Measurements from ENCODE around the gene SPOPL.
"Not testable (repeated sequence)": the region's sequence is repeated elsewhere in the genome, so short reads cannot be mapped to it uniquely, and the experiment has no call there.

The SPOPL gene

DNA sequence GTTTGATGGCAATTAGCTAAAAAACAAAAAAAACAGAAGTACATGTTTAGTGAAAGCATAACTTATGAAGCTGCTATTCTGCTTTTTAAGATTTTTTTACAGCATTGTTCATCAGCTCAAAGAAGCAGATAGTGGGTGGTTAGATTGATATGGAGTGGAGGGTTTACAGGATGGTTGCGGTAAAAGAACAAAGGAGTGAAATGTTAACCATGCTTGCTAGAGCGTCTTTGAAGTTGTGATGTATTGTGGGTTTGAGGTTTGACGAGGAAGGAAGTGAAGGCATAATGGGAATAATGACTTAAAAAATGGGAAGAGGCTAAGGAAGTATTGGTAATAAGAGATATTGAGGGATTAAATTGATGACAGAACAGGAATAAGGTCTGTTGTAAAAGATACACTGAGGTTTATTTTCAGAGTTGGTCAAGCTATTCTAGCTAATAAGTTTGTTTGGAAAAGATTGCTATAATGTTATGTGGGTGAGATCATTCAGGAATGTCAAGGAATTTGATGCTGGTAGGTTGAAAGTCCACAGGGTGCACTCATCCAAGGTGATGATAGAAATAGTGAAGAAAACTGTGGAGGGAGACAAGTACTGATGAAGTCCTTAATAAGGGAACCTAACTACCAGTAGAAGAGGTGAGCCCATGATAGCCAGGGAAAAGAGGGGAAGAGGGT is 14.6 kb downstream of the SPOPL start:
- TF ChIP-seq, protein P1, sequence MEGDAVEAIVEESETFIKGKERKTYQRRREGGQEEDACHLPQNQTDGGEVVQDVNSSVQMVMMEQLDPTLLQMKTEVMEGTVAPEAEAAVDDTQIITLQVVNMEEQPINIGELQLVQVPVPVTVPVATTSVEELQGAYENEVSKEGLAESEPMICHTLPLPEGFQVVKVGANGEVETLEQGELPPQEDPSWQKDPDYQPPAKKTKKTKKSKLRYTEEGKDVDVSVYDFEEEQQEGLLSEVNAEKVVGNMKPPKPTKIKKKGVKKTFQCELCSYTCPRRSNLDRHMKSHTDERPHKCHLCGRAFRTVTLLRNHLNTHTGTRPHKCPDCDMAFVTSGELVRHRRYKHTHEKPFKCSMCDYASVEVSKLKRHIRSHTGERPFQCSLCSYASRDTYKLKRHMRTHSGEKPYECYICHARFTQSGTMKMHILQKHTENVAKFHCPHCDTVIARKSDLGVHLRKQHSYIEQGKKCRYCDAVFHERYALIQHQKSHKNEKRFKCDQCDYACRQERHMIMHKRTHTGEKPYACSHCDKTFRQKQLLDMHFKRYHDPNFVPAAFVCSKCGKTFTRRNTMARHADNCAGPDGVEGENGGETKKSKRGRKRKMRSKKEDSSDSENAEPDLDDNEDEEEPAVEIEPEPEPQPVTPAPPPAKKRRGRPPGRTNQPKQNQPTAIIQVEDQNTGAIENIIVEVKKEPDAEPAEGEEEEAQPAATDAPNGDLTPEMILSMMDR (IDR thresholded peaks at IDR 0.05; ENCODE audit: poor library complexity, severe bottlenecking) = no peak
- Histone ChIP-seq H3K4me3 (ENCODE audit: severe bottlenecking) (no peak overlapping the region), H3K9me3 (ENCODE audit: severe bottlenecking) (no peaks in the 10 kb centered on the region), H3K27ac (ENCODE audit: poor library complexity, severe bottlenecking) (no peak overlapping the region), H3K27me3 (ENCODE audit: insufficient read depth, poor library complexity, severe bottlenecking) (no peaks in the 10 kb centered on the region), H3K4me1 (ENCODE audit: insufficient read depth, poor library complexity, severe bottlenecking) (peaks cover 29% of the 10 kb centered on the region), H3K36me3 (ENCODE audit: low read depth) (no peaks in the 10 kb centered on the region)
- DNase-seq (ENCODE audit: low spot score) = no peak
- peak; percentile 58; the same call in 1 of the 3 replicates for ATAC-seq (ENCODE audit: low read depth)

- Histone ChIP-seq H3K4me1 (ENCODE audit: insufficient read depth, poor library complexity, severe bottlenecking) (peaks cover 23% of the 10 kb centered on the region), H3K9me3 (ENCODE audit: severe bottlenecking) (no peaks in the 10 kb centered on the region), H3K27me3 (ENCODE audit: insufficient read depth, poor library complexity, severe bottlenecking) (no peaks in the 10 kb centered on the region), H3K36me3 (ENCODE audit: low read depth) (peaks cover 7% of the 10 kb centered on the region; the same call in 1 of the 2 replicates), H3K4me3 (ENCODE audit: severe bottlenecking) (no peak overlapping the region), H3K27ac (ENCODE audit: poor library complexity, severe bottlenecking) (no peak overlapping the region)
- no peak for DNase-seq (ENCODE audit: low spot score)
- TF ChIP-seq, protein P1 (IDR thresholded peaks at IDR 0.05; ENCODE audit: poor library complexity, severe bottlenecking) = no peak
- ATAC-seq (ENCODE audit: low read depth) = no peak
Observed at GRCh38 chr2:138518860-138519259, 17.3 kb downstream of the SPOPL start.

- no peak for ATAC-seq (ENCODE audit: low read depth)
- no peak for DNase-seq (ENCODE audit: low spot score)
- H3K27ac ChIP-seq (ENCODE audit: poor library complexity, severe bottlenecking) = no peak overlapping the region
- H3K9me3 ChIP-seq (ENCODE audit: severe bottlenecking) = no peaks in the 10 kb centered on the region
- no peaks in the 10 kb centered on the region for H3K27me3 ChIP-seq (ENCODE audit: insufficient read depth, poor library complexity, severe bottlenecking)
- TF ChIP-seq, protein P1 (IDR thresholded peaks at IDR 0.05; ENCODE audit: poor library complexity, severe bottlenecking) = no peak
- H3K36me3 ChIP-seq (ENCODE audit: low read depth) = peaks cover 7% of the 10 kb centered on the region
- no peak overlapping the region for H3K4me3 ChIP-seq (ENCODE audit: severe bottlenecking)
- H3K4me1 ChIP-seq (ENCODE audit: insufficient read depth, poor library complexity, severe bottlenecking) = no peaks in the 10 kb centered on the region
Observed at GRCh38 chr2:138521821-138522220, 20.3 kb downstream of the SPOPL start.

DNA sequence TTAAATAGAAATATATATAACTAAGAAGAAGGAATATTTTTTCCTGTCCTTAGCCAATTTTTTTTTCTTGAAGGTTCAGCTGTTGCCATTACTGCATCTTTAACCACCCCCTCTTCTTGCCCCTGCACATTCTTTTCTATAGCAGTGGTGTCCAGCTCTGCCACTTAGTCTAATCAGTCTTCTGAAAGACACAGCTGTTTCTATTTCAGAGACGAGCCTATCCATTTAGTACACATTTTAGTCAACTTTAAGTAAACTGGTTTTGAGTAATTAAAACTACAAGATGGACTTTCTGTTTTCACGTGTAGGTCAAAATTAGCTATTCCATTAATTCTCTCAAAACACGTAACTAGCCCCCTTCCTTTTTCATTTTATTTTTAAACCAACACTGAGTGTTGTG is 21.0 kb downstream of the SPOPL start:
- Histone ChIP-seq H3K27ac (ENCODE audit: poor library complexity, severe bottlenecking) (no peak overlapping the region), H3K4me1 (ENCODE audit: insufficient read depth, poor library complexity, severe bottlenecking) (no peaks in the 10 kb centered on the region), H3K27me3 (ENCODE audit: insufficient read depth, poor library complexity, severe bottlenecking) (no peaks in the 10 kb centered on the region), H3K4me3 (ENCODE audit: severe bottlenecking) (no peak overlapping the region), H3K36me3 (ENCODE audit: low read depth) (peaks cover 7% of the 10 kb centered on the region), H3K9me3 (ENCODE audit: severe bottlenecking) (no peaks in the 10 kb centered on the region)
- ATAC-seq (ENCODE audit: low read depth) (no peak), DNase-seq (ENCODE audit: low spot score) (no peak)
- TF ChIP-seq, protein P1 (IDR thresholded peaks at IDR 0.05; ENCODE audit: poor library complexity, severe bottlenecking) = no peak

DNA sequence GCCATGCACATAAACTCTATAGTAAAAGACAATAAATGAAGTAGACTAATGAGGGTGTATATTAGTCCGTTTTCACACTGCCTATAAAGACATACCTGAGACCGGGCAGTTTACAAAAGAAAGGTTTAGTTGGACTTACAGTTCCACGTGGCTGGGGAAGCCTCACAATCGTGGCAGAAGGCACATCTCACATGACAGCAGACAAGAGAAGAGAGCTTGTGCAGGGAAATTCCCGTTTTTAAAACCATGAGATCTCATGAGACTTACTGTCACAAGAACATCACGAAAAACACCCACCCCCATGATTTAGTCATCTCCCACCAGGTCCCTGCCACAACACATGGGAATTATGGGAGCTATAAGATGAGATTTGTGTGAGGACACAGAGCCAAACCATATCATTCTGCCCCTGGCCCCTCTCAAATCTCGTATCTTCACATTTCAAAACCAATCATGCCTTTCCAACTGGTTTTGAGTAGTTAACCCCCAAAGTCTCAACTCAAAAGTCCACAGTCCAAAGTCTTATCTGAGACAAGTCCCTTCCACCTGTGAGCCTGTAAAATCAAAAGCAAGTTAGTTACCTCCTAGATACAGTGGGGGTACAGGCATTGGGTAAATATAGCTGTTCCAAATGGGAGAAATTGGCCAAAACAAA is 21.6 kb downstream of the SPOPL start:
- not testable (repeated sequence) for H3K27ac ChIP-seq (ENCODE audit: poor library complexity, severe bottlenecking); H3K27me3 ChIP-seq (ENCODE audit: insufficient read depth, poor library complexity, severe bottlenecking); H3K36me3 ChIP-seq (ENCODE audit: low read depth); H3K4me1 ChIP-seq (ENCODE audit: insufficient read depth, poor library complexity, severe bottlenecking); DNase-seq (ENCODE audit: low spot score); H3K9me3 ChIP-seq (ENCODE audit: severe bottlenecking); ATAC-seq (ENCODE audit: low read depth); H3K4me3 ChIP-seq (ENCODE audit: severe bottlenecking)

DNA sequence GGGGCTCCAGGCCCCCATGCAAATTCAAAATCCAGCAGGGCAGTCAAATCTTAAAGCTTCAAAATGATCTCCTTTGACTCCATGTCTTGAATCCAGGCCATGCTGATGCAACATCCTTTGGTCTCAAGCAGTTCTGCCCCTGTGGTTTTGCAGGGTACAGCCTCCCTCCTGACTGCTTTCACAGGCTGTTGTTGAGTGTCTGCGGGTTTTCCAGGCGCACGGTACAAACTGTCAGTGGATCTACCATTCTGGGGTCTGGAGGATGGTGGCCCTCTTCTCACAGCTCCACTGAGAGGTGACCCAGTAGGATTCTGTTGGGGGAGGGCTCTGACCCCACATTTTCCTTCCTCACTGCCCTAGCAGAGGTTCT is 22.1 kb downstream of the SPOPL start:
- H3K27me3 ChIP-seq (ENCODE audit: insufficient read depth, poor library complexity, severe bottlenecking); DNase-seq (ENCODE audit: low spot score); H3K4me1 ChIP-seq (ENCODE audit: insufficient read depth, poor library complexity, severe bottlenecking); H3K36me3 ChIP-seq (ENCODE audit: low read depth); H3K4me3 ChIP-seq (ENCODE audit: severe bottlenecking); H3K9me3 ChIP-seq (ENCODE audit: severe bottlenecking); H3K27ac ChIP-seq (ENCODE audit: poor library complexity, severe bottlenecking); ATAC-seq (ENCODE audit: low read depth): not testable (repeated sequence)

DNA sequence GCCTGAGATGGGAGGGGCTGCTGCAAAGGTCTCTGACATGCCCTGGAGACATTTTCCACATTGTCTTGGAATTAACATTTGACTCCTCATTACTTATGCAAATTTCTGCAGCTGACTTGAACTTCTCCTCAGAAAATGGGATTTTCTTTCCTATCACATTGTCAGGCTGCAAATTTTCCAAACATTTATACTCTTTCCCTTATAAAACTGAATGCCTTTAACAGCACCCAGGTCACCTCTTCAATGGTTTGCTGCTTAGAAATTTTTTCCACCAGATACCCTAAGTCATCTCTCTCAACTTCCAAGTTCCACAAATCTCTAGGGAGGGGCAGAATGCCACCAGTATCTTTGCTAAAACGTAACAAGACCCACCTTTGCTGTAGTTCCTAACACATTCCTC is 22.8 kb downstream of the SPOPL start:
- not testable (repeated sequence) for H3K36me3 ChIP-seq (ENCODE audit: low read depth); H3K27me3 ChIP-seq (ENCODE audit: insufficient read depth, poor library complexity, severe bottlenecking); ATAC-seq (ENCODE audit: low read depth)

More for the DNA sequence above, 22.8 kb downstream of the SPOPL start:
- not testable (repeated sequence) for H3K4me1 ChIP-seq (ENCODE audit: insufficient read depth, poor library complexity, severe bottlenecking); DNase-seq (ENCODE audit: low spot score); H3K27ac ChIP-seq (ENCODE audit: poor library complexity, severe bottlenecking); H3K9me3 ChIP-seq (ENCODE audit: severe bottlenecking); H3K4me3 ChIP-seq (ENCODE audit: severe bottlenecking)
